A172 (cell line): ENCODE measurements around the gene ZBTB20. TPM values are rescaled to one million over a fixed set of nuclear protein-coding genes. Genes with fewer than 3 reads are reported as not detected.
"Not testable (repeated sequence)": the region's sequence is repeated elsewhere in the genome, so short reads cannot be mapped to it uniquely, and the experiment has no call there.

Experiments used
- DNase-seq: peaks from one replicate; pipeline ENCODE4 v3.0.0-alpha.2; 2015; ENCODE audit warnings: low spot score
- total RNA-seq: library from RNA; depleted of rRNA; stranded (reverse); fragments of >200 nt; shearing (Covaris generic); gene quantifications from 2 replicates; pipeline ENCODE4 v1.2.3, GENCODE V29; 2014

The ZBTB20 gene
- total RNA-seq, 1 experiment from 2014 or later: 7.5 TPM

- no peak for DNase-seq
Observed at GRCh38 chr3:114834175-114834940, 312.7 kb downstream of the ZBTB20 start.

DNA sequence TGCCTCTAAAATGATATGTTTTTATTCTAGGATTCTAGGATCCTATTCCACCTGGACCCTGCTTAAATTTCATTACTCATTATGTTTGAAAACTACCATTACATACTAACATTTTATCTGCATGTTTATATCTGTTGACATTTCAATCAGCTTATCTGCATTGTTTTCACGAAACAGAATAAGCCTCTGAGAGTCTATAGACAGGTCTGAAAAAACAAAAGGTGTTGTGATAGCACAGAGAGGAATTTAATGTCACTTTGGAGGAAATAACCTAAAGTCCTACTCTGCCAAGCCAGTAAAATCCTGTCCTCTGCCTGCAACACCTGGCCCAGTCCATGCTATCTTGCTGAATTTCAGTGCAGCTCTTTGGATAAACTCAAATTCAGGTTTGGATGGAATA, 315.2 kb downstream of the ZBTB20 start:
- no peak for DNase-seq

DNA sequence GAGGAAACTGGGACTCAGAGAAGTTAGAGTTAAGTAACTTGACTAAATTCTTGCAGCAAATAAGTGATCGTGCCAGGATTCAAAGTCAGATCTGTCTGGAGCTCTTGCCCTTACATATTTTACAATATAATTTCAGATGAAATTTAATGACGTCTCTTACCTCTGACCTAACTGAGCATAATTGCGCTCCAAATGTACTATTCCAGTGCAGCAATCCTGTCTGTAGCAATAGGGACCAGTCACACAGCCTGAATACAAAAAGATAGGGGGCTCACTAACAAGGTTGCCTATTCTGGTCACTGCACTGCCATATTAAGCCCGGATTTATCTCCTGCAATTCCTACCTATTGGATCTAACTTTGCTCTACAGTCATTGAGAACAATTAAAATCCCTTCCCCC, 316.4 kb downstream of the ZBTB20 start:
- DNase-seq: no peak

DNA sequence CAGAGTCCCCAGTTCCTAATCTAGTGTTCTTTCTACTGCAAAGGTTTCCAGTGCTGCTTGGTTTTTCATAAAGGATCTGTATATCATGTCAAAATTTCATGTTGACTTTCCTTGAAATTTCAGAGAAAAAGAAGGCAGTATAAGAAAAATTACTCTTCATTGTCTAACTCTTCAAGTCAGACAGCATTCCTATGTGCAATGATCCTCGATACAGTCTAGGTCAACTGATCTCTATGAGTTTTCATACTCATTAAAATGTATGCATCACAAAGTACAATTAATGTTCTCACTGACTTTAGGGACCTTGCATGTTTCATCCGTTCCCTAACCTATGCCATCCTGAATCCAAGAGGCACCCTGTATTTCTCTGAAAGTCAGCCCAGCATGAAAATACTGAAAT, 317.3 kb downstream of the ZBTB20 start:
- no peak for DNase-seq

DNA sequence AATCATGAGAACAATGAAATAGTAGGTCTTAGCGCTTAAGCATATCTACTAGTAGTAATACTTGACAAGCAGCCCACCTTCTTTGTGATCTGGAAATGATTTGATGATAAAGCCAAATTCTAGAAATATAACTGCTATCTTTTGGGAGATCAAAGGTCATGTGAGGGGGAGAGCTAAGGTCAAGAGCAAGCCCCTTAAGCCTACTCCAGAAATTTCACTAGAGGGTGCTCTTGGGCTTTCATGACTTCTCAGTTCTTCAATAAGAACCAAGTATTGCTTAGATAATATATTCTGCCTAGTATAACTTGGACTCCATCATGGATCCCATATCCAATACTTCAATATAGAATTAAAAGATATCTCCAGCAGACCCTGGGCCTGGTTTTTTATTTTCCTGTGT, 319.6 kb downstream of the ZBTB20 start:
- peak; percentile 50 for DNase-seq

DNA sequence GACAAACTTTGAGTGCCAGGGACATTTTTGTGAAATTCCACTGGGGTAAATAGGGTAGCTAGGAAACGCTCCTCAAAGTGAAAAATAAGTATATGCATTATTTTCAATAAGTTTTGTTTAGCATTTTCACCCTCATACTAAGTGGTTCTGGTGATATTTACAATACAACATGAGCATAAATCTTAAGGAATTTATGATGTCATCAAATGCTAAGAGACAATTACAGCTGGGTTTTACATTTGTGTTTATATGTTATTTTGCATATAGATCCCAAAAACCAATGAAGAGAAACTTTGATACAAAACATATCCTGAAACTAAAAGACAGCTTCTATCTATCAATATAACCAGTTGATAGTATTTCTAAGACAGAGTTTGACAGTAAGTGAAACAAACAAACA, 323.1 kb downstream of the ZBTB20 start:
- no peak for DNase-seq

GRCh38 chr3:114823061-114823460, 324.0 kb downstream of the ZBTB20 start:
- no peak for DNase-seq

GRCh38 chr3:114816052-114816451, 331.0 kb downstream of the ZBTB20 start:
- DNase-seq: no peak

DNA sequence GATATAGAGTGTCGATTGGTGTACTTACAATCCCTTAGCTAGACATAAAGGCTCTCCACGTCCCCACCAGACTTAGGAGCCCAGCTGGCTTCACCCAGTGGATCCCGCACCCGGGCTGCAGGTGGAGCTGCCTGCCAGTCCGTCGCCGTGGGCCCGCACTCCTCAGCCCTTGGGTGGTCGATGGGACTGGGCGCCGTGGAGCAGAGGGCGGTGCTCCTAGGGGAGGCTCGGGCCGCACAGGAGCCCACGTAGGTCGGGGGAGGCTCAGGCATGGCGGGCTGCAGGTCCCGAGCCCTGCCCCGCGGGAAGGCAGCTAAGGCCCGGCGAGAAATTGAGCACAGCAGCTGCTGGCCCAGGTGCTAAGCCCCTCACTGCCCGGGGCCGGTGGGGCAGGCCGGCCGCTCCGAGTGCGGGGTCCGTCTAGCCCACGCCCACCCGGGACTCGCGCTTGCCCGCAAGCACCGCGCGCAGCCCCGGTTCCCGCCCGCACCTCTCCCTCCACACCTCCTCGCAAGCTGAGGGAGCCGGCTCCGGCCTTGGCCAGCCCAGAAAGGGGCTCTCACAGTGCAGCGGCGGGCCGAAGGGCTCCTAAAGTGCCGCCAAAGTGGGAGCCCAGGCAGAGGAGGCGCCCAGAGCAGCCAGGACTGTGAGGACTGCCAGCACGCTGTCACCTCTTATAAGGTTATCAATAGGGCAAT, 334.4 kb downstream of the ZBTB20 start:
- not testable (repeated sequence) for DNase-seq

GRCh38 chr3:114809668-114810413, 337.2 kb downstream of the ZBTB20 start:
- DNase-seq: peak; percentile 19

GRCh38 chr3:114804099-114804498, 343.0 kb downstream of the ZBTB20 start:
- DNase-seq: no peak

DNA sequence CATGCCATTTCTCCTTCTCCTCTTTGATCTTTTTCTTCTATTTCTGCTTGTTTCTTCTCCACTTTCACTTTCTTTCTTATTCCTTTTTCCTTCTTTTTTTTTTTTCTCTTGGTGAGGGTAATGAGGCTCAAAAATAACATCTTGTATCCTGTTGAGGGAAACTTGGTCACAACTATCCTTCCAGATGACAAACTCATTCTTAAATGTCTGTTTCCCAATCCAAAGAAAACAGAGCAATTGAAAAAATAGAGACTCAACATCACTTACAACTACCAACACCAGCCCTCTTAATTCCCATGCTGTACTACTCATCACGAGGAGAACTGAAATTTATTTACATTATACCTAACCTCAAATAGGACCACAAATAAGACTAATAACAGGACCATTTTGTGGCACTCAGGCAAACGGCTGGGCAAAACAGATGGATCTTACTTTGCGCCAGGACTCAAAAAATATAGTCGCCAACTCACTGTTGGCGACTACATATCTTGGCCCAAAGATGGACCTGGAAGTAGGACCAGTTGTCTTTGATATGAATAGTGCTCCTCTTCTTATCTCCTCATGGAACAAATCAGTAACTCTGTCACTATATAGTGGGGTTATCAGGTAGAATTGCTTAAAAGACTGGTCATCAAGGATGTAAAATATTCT, 343.9 kb downstream of the ZBTB20 start:
- DNase-seq: no peak

DNA sequence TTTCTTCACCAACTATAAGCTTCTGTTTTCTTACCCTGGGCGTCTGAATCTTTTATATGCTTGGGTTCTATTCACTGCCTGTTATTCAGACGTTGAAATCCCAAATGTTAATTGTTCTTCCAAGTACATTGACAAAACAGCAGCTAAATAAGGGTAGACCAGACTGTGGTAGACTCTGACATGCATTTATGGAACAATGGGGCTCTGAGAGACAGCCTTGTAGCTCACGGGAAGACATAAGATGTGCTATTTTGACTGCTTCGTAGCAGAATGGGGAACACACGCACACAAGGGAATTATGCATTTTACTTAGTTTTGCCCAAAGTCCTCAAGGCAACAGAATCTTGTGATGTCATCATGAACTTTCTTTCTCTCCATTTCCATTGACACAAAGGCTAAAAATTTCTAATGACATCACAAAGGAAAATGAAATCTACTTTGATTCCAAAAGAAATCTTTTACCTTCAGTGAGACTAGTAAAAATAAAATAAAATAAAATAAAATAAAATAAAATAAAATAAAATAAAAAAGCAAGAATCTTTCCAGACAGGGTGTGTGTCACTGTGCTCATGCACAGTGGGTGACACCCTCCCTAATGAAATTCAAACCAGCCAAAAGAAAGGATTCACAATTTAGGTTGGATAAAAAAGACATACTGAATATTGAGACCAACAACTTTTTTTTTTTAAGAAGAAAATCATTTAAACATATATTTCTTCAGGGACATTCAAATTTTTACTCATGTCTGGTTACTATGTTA, 346.6 kb downstream of the ZBTB20 start:
- DNase-seq: no peak

- DNase-seq: no peak
Observed at GRCh38 chr3:114799816-114800215, 347.3 kb downstream of the ZBTB20 start.

DNA sequence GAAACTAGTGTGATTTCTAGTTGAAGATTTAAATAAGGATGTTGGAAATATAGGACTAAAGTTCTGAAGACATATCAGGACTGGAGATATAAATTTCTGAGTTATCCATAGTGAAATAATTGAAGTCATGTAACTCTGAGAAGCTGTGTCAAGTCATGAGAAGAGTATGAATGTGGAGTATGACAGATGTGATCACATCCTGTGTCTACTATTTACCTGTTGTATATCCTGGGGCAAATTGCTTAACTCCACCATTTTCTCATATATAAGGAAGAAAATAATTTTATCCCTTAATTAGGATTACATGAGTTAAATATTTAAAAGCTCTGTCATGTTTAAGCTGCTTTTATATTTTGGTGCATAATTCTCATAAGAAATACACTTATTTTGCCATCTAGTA, 350.3 kb downstream of the ZBTB20 start:
- DNase-seq: no peak

DNA sequence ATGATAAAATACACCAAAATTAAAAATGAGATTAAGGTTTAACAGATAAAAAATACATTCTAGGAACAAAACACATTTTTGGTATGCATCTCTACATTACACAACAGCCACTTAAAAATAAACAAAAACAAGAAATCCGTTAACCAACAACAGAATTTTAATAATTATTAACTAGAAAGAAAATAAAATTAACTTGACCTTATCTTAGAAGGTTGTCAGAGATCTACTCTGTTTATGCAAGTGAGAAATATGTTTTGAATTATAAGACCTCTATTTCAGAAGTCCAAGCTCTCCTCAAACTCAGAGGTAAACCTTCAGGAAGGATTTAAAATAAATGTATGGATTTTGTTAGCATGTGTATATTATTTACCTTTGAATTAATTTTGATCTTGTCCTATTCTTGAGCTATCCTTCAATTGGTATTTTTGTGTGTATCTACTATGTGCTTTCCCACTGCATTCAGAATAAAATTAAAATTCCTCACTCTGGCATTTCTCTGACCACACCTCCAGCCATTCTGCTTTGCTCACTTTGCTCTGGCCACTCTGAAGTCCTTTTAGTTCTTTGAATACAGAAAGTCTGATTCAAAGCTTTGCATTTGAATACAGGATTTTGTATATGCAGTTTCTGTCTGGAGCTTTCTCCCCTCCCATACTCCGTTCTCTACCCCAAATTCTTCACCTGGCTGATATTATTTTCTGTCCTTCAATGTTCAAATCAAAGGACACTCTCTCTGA, 352.0 kb downstream of the ZBTB20 start:
- no peak for DNase-seq

DNA sequence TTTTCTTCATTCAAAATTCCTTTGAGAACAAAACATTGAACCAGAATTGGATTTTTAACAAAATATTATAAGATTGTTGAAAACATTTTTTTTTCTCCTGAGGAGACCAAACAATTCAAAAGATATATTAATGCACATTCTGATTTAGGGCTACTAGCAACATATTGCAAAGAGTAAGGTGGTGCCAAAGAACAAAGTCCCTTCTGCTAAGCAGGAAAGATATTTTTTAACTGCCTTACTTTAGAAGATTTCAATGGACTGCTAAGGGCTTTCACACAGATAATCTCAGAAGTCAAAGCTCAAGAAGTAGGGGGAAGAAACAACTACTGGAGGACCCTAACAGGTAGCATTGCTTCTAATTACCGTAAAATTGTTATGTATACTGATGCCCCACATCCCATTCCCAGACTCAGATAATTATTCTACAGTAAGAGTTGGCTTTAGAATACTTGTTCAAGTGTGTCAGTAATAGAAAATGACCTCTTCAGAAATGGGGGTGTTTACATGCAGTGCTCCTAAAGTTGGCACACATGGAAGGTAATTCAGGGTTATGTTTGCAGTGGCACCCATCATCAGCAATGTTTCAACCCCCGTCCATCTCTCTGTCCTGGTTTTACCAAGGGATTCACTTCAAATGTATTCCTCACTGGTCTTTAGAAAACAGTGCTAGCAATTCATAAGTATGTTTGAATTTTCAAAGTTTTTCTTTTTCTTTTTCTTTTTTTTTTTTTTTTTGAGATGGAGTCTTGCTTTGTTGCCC, 354.7 kb downstream of the ZBTB20 start:
- DNase-seq: no peak

- no peak for DNase-seq
Observed at GRCh38 chr3:114790752-114791151, 356.3 kb downstream of the ZBTB20 start.

DNA sequence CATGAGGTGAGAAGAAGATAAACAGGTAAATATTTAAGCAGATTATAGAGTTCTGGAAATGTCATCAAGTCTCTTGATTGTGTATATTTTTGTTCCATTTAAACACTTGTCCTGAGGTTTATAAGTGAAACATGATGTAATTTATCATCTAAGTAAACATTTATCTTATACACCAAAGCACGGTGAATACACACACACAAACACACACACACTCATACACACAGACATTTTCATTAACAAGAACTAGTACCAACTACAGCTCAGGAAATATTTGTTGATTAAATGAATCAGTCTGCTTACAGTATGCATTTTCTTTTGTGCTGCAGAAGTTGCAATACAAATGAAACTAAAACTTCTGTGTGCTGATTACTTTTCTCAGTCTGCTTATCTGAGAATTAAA, 357.3 kb downstream of the ZBTB20 start:
- no peak for DNase-seq

GRCh38 chr3:114775395-114775794, 371.7 kb downstream of the ZBTB20 start:
- DNase-seq: no peak
